HUES64 (cell line): ENCODE results near the gene COG2.

ENCODE experiments used
- H3K27ac ChIP-seq: 2 replicates; pipeline ENCODE4 v1.7.0; 2013; ENCODE audit warnings: low read depth, low read length, inconsistent platforms
- H3K27me3 ChIP-seq: 2 replicates; pipeline ENCODE4 v1.6.1; 2013; ENCODE audit warnings: mild to moderate bottlenecking, low read length; ENCODE audit not compliant: insufficient read depth
- H3K36me3 ChIP-seq: 2 replicates; pipeline ENCODE4 v1.6.1; 2013; ENCODE audit warnings: mild to moderate bottlenecking, low read length; ENCODE audit not compliant: insufficient read depth
- H3K4me1 ChIP-seq: 2 replicates; pipeline ENCODE4 v1.6.1; 2013; ENCODE audit warnings: mild to moderate bottlenecking, low read length, moderate library complexity; ENCODE audit not compliant: insufficient read depth
- H3K4me3 ChIP-seq: 2 replicates; pipeline ENCODE4 v1.5.1; 2013; ENCODE audit warnings: mild to moderate bottlenecking, low read length, moderate library complexity
- H3K9ac ChIP-seq: 2 replicates; pipeline ENCODE4 v1.6.1; 2013; ENCODE audit warnings: mild to moderate bottlenecking, low read depth, low read length
- H3K9me3 ChIP-seq: 2 replicates; pipeline ENCODE4 v1.6.1; 2013; ENCODE audit warnings: low read depth, low read length; ENCODE audit not compliant: insufficient read depth
- WGBS: fragments of 150-250, 120-280 bp; methylation state at CpG from one replicate; pipeline ENCODE4 v1.1.7; 2013; ENCODE audit warnings: missing lambda C conversion rate; 5-methylcytosine and 5-hydroxymethylcytosine counted together

The COG2 gene

DNA sequence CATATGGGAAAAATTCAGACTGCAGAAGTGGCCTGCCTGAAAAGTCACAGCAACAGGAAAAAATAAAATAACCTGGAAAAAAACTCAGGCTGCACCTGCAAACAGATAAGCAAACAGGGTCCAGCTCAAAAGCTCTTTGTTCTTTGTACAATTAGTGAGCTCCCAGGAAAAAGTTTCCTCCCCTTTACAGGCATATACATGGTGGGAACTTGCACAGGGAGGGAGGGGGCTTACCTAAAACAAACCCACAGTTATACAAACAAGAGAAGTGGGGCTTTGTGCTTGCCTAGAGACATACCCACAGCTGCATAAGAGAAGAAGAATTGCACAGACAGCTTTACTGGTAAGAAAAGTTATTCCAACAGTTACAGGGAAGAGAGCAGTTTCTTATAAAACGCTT, 31.7 kb upstream of the COG2 start:
- H3K27ac ChIP-seq = no peak overlapping the region
- H3K4me1 ChIP-seq = peaks cover 10% of the 10 kb centered on the region
- 91% methylated on average over 1 of the region's 1 CpG for WGBS
- no peak overlapping the region for H3K9ac ChIP-seq
- H3K27me3 ChIP-seq = no peaks in the 10 kb centered on the region
- no peak overlapping the region for H3K4me3 ChIP-seq
- H3K9me3 ChIP-seq = 0 out of 2 replicates have a peak, but pooled peaks cover 2% of the 10 kb centered on the region
- H3K36me3 ChIP-seq = no peaks in the 10 kb centered on the region

DNA sequence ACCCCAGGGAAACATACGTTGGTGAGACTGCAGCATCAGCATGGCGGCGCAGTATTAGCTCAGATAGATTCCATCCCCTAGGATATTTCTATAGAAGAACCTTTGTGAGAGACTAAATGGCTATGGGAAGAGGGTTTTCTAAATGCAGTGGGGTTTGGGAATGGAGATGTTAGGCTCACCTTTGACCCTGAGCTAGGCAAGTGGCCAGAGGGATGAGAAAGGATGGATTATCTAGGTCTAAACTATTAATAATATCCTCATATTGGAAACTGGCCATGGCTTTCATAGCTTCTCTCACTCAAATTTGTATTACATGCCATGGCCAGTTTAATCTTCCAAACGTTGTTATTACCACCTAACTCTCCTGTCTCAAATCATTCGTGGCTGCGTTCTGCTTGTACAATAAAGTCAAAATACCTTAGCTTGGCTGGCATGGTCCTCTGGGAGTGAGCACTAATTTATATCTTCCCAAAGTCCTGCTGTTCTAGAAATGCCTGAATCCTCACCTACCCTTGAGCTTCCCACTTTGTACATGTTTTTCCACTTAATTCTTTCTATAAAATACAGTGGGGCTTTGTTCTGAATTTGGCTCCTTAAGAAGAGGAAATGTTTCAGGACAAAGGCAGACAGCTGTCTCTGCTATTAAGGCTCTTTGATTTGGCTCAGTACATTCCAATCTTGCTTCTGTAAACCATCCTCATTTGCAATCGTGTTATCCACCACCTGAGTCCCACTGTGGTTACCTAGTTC, 31.0 kb upstream of the COG2 start:
- H3K4me3 ChIP-seq = no peak overlapping the region
- no peaks in the 10 kb centered on the region for H3K36me3 ChIP-seq
- no peak overlapping the region for H3K27ac ChIP-seq
- no peak overlapping the region for H3K9ac ChIP-seq
- WGBS = 92% methylated on average over 7 of the region's 7 CpGs
- 0 out of 2 replicates have a peak, but pooled peaks cover 2% of the 10 kb centered on the region for H3K9me3 ChIP-seq
- no peaks in the 10 kb centered on the region for H3K27me3 ChIP-seq
- peaks cover 10% of the 10 kb centered on the region for H3K4me1 ChIP-seq

GRCh38 chr1:230611878-230612235, 30.4 kb upstream of the COG2 start:
- no peak overlapping the region for H3K27ac ChIP-seq
- H3K9me3 ChIP-seq = 0 out of 2 replicates have a peak, but pooled peaks cover 2% of the 10 kb centered on the region
- H3K4me1 ChIP-seq = peaks cover 10% of the 10 kb centered on the region
- no peak overlapping the region for H3K4me3 ChIP-seq
- 87% methylated on average over 1 of the region's 1 CpG for WGBS
- H3K27me3 ChIP-seq = no peaks in the 10 kb centered on the region
- no peaks in the 10 kb centered on the region for H3K36me3 ChIP-seq
- no peak overlapping the region for H3K9ac ChIP-seq

GRCh38 chr1:230612651-230613050, 29.6 kb upstream of the COG2 start:
- Histone ChIP-seq H3K4me1 (peaks cover 10% of the 10 kb centered on the region), H3K27ac (no peak overlapping the region), H3K36me3 (no peaks in the 10 kb centered on the region), H3K9ac (no peak overlapping the region), H3K4me3 (no peak overlapping the region), H3K9me3 (0 out of 2 replicates have a peak, but pooled peaks cover 2% of the 10 kb centered on the region), H3K27me3 (no peaks in the 10 kb centered on the region)
- WGBS = 71% methylated on average over 1 of the region's 1 CpG

- Histone ChIP-seq H3K9ac (no peak overlapping the region), H3K4me3 (no peak overlapping the region), H3K4me1 (peaks cover 10% of the 10 kb centered on the region), H3K27ac (no peak overlapping the region), H3K9me3 (0 out of 2 replicates have a peak, but pooled peaks cover 2% of the 10 kb centered on the region), H3K36me3 (no peaks in the 10 kb centered on the region), H3K27me3 (no peaks in the 10 kb centered on the region)
- 100% methylated on average over 3 of the region's 3 CpGs for WGBS
Measured at GRCh38 chr1:230614121-230614520, 28.2 kb upstream of the COG2 start.

DNA sequence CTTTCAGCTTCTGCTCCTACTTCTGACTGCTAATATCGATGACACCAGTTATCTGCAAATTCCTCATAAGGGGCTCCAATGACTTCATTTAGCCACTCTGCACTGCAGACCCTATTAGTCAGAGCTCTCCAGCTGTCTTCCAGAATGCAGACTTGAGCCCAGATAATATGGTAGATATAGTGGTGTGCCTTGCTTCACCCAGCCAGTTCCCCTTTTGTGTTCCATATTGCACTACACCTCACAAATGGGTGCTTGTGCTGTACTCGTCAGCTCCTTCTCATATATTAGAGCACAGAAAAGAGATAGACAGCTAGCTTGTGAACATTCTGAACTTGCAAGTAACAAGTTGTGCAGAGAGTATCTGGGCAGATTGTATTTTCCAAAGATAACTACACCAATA, 23.7 kb upstream of the COG2 start:
- Histone ChIP-seq H3K27ac (no peak overlapping the region), H3K9ac (no peak overlapping the region)
- WGBS = 84% methylated on average over 2 of the region's 2 CpGs

DNA sequence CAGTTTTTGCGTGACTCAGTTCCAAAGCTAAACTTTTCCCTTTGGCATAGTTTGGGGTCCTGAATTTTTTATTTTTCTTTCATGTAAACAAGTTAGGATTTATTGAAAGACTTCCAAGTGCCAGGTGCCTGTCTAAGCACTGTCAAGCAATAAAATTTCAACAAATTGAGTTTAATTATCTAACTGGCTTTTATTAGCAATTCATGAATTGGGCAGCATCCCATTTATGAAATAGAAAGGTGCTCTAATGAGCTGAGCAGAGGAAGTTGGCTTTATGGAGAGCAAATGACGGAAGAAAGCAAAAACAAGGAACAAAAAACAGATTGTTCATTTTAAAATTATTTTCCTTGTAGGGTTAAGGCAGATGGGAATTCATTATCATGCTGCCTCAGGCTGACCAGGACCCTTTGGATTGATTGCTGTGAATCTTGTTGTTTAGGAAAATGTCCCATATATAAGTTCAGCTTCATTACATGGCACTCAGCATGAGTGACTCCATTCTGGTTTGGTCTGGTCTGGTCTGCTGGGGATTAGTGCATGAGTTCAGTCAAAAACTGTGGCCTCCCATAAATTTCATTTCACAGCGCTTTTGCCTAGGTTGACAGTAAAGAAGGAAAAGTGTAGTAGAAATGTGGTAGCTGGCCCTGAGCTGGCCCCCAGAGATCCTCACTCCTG, 21.5 kb upstream of the COG2 start:
- Histone ChIP-seq H3K4me3 (no peak overlapping the region), H3K9me3 (0 out of 2 replicates have a peak, but pooled peaks cover 2% of the 10 kb centered on the region), H3K9ac (no peak overlapping the region), H3K36me3 (no peaks in the 10 kb centered on the region), H3K27ac (no peak overlapping the region), H3K27me3 (no peaks in the 10 kb centered on the region), H3K4me1 (no peaks in the 10 kb centered on the region)
- WGBS = 79% methylated on average over 3 of the region's 3 CpGs

More for the DNA sequence above, 23.7 kb upstream of the COG2 start:
- Histone ChIP-seq H3K27me3 (no peaks in the 10 kb centered on the region), H3K36me3 (no peaks in the 10 kb centered on the region), H3K4me3 (no peak overlapping the region), H3K9me3 (0 out of 2 replicates have a peak, but pooled peaks cover 2% of the 10 kb centered on the region), H3K4me1 (no peaks in the 10 kb centered on the region)

GRCh38 chr1:230621324-230622030, 20.8 kb upstream of the COG2 start:
- no peak overlapping the region for H3K4me3 ChIP-seq
- H3K27ac ChIP-seq = no peak overlapping the region
- no peak overlapping the region for H3K9ac ChIP-seq
- H3K9me3 ChIP-seq = 0 out of 2 replicates have a peak, but pooled peaks cover 2% of the 10 kb centered on the region
- H3K36me3 ChIP-seq = no peaks in the 10 kb centered on the region
- no peaks in the 10 kb centered on the region for H3K4me1 ChIP-seq
- H3K27me3 ChIP-seq = no peaks in the 10 kb centered on the region
- 88% methylated on average over 7 of the region's 7 CpGs for WGBS

DNA sequence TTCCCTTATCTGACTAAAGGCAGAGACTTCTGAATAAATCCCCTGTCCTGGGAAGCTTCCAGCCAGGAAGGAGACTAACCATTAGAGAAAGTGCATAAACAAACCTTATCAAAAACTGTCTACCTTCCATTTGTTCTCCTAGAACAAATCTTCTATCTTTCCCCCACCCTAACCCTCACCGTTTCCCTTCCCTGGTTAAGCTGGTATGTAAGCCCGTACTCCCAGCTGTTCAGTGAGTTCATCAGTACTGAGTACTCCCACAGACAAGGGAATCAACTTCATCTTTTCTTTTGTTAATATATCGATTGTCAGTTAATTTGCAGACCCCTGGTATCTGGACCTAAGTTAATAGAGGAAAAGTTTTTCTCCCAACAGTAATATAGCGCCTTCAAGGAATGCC, 20.1 kb upstream of the COG2 start:
- no peaks in the 10 kb centered on the region for H3K36me3 ChIP-seq
- H3K27me3 ChIP-seq = no peaks in the 10 kb centered on the region
- H3K9me3 ChIP-seq = 0 out of 2 replicates have a peak, but pooled peaks cover 2% of the 10 kb centered on the region
- H3K4me3 ChIP-seq = no peak overlapping the region
- no peak overlapping the region for H3K9ac ChIP-seq
- no peak overlapping the region for H3K27ac ChIP-seq
- no peaks in the 10 kb centered on the region for H3K4me1 ChIP-seq
- WGBS = 88% methylated on average over 2 of the region's 4 CpGs

DNA sequence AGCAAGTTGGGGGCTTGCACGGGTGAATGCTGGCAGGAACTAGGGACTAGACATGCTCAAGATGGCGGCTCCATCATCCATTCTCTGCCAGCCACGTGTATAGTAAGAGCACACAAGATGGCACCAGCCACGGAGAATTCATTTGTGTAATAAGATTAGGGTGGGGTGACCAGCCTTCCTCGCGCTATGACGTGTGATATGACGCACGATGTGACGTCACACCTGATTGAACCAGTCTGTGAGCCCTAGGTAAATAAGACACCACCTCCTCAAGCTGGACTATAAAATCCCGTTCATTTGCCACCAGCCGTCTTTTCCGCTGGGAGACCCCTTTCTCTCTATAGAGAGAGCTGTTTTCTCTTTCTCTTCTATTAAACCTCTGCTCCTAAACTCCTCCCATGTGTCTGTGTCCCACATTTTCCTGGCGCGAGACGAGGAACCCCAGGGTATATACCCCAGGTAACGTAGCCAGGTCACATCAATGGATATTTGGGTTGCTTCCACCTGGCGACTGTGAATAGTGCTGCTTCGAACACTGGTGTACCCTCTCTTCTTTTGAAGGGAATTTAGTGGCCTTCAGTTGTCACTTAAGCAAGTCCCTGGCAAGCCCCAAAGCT, 18.1 kb upstream of the COG2 start:
- H3K36me3 ChIP-seq = no peaks in the 10 kb centered on the region
- 0 out of 2 replicates have a peak, but pooled peaks cover 2% of the 10 kb centered on the region for H3K9me3 ChIP-seq
- H3K27ac ChIP-seq = no peak overlapping the region
- WGBS = 95% methylated on average over 19 of the region's 19 CpGs
- no peaks in the 10 kb centered on the region for H3K27me3 ChIP-seq
- no peaks in the 10 kb centered on the region for H3K4me1 ChIP-seq
- no peak overlapping the region for H3K4me3 ChIP-seq
- no peak overlapping the region for H3K9ac ChIP-seq

GRCh38 chr1:230626232-230626631, 16.0 kb upstream of the COG2 start:
- Histone ChIP-seq H3K9me3 (no peaks in the 10 kb centered on the region), H3K4me1 (no peaks in the 10 kb centered on the region), H3K27me3 (no peaks in the 10 kb centered on the region), H3K36me3 (no peaks in the 10 kb centered on the region), H3K4me3 (no peak overlapping the region), H3K27ac (no peak overlapping the region), H3K9ac (no peak overlapping the region)
- WGBS = 87% methylated on average over 2 of the region's 2 CpGs
